Effector memory CD4-positive, alpha-beta T cell (primary cell): Measurements from ENCODE around the gene SHROOM3.

ENCODE experiments used
- DNase-seq, 3 donors: peaks; one replicate each; pipeline ENCODE4 v3.0.0-alpha.2; 2020
- H3K27ac ChIP-seq: 2 replicates; pipeline ENCODE4 v1.7.0; 2013; ENCODE audit warnings: mild to moderate bottlenecking, low read length, moderate library complexity; ENCODE audit not compliant: insufficient read depth, poor library complexity, severe bottlenecking
- H3K27me3 ChIP-seq: replicated peaks from 2 replicates; pipeline ENCODE4 v1.7.0; 2013; ENCODE audit warnings: mild to moderate bottlenecking, low read length; ENCODE audit not compliant: insufficient read depth, control insufficient read depth, poor library complexity, severe bottlenecking
- H3K36me3 ChIP-seq: 2 replicates; pipeline ENCODE4 v1.7.0; 2013; ENCODE audit warnings: mild to moderate bottlenecking, low read length, moderate library complexity; ENCODE audit not compliant: control insufficient read depth, insufficient read depth
- H3K4me1 ChIP-seq: 2 replicates; pipeline ENCODE4 v1.7.0; 2013; ENCODE audit warnings: low read length, mild to moderate bottlenecking; ENCODE audit not compliant: control insufficient read depth, insufficient read depth, poor library complexity, severe bottlenecking
- H3K4me3 ChIP-seq: 2 replicates; pipeline ENCODE4 v1.7.0; 2013; ENCODE audit warnings: low read length, low read depth, mild to moderate bottlenecking; ENCODE audit not compliant: insufficient read depth, poor library complexity, severe bottlenecking
- H3K9me3 ChIP-seq: 2 replicates; pipeline ENCODE4 v1.7.0; 2013; ENCODE audit warnings: mild to moderate bottlenecking, low read length, moderate library complexity; ENCODE audit not compliant: control insufficient read depth

The SHROOM3 gene

DNA sequence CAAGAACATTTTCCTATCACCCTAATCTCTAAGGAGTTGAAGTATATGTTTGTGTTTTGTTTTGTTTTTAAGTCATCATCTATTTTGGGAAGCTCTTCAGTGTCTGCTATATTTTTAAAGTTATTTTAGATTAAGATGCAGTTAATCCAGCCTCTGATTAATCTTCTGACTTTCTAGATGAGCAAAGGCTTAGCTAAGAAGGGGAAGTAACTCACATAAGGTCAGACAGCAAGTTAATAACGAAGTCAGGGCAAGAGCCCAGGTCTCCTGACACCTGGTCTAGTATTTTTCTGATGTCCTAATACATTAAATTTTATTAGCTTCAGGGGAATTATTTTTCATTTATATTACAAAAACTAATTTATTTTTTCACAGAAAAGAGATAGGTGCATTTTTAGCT is 294.4 kb downstream of the SHROOM3 start:
- Histone ChIP-seq H3K36me3 (no peaks in the 10 kb centered on the region), H3K27ac (no peak overlapping the region), H3K4me1 (no peaks in the 10 kb centered on the region), H3K9me3 (no peaks in the 10 kb centered on the region), H3K27me3 (no peaks in the 10 kb centered on the region), H3K4me3 (no peak overlapping the region)
- DNase-seq: no peak

DNA sequence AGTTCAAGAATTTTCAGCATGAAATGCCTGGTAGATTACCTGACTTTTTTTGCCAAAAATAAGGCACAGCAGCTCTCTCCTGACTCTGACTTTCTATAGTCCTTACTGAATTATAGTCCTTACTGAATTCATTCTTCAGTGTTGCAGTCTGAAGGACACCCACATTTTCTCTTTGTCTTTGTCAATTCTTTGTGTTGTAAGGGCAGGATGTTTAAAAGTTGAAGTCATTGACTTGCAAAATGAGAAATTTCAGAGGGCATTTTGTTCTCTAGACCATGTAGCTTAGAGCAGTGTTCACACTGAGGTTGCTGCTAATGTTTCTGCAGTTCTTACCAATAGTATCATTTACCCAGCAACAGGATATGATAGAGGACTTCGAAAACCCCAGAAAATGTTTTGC is 295.0 kb downstream of the SHROOM3 start:
- no peaks in the 10 kb centered on the region for H3K27me3 ChIP-seq
- H3K9me3 ChIP-seq: no peaks in the 10 kb centered on the region
- no peak for DNase-seq
- no peak overlapping the region for H3K27ac ChIP-seq
- H3K4me1 ChIP-seq: no peaks in the 10 kb centered on the region
- H3K36me3 ChIP-seq: no peaks in the 10 kb centered on the region
- no peak overlapping the region for H3K4me3 ChIP-seq

DNA sequence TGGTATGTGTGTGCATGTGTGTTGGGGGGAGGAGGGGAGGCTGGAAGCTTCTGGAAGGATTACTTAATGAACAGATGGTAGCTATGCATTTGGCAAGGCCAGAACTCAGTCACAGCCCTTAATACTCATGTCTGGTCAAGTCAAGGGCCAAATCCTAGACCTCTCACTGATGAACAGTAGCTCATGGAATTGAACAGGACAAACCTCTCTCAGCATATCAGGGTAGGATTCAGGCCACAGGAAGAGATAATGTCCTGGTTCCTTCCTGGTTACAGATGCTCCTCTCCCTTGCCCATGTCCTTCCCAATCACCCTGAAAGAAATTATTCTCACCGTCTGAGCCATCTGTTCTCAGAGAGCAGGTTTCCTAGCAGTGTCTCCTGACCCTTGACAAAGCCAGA is 297.2 kb downstream of the SHROOM3 start:
- H3K4me1 ChIP-seq: no peaks in the 10 kb centered on the region
- H3K27ac ChIP-seq: no peak overlapping the region
- no peaks in the 10 kb centered on the region for H3K27me3 ChIP-seq
- DNase-seq: no peak
- H3K9me3 ChIP-seq: no peaks in the 10 kb centered on the region
- no peak overlapping the region for H3K4me3 ChIP-seq
- H3K36me3 ChIP-seq: no peaks in the 10 kb centered on the region

DNA sequence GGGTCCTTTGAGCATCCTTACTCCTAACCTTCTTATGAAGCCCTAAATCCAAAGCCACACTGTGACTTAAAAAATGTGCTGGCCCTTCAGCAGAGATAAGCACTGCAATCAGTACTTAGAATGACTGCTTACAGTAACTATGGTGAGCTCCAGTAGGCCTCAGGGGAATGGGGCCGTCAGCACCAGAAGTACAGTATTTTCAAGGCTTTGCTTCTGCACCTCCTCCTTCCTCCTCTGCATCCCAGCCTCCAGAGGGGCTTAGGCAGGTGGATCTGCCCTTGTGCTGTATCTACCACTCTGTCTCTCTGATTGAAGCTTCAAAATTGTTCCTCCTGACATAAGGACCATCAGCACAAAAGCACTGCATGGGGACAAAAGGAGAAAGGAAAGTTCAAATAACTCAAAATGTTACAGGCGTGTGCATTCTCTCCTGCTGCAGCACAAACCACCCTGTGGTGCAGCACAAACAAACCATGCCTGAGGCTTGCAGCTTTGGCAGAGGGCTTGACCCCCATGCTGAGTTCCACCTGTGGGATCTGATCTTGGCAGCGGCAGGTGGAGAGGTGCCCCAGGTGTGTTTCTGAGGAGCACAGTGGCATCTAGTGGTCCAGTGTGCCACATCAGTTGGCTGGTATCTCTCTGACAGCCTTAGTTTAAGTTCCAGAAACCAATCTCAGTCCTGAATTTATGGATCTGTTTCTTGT is 298.2 kb downstream of the SHROOM3 start:
- Histone ChIP-seq H3K9me3 (no peaks in the 10 kb centered on the region), H3K4me1 (no peaks in the 10 kb centered on the region), H3K36me3 (no peaks in the 10 kb centered on the region), H3K4me3 (no peak overlapping the region), H3K27me3 (no peaks in the 10 kb centered on the region), H3K27ac (no peak overlapping the region)
- no peak for DNase-seq

DNA sequence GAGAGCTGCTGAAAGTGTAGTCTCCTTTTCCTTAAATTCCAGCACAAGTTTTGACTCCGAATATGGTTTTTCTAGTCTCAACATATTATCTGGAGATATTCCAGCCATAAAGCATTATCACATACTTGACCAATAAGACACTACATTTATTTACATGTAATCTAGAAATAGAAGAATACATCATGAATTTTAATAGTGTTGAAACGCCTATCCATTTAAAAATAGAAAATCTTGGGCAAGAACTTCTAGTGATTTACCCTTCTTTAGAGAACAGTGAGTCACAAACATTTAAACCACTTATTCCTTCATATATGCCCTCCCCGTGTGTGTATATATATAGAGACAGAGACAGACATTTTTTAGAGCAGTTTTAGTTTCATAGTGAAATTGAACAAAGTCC is 301.4 kb downstream of the SHROOM3 start:
- H3K4me3 ChIP-seq: no peak overlapping the region
- H3K27me3 ChIP-seq: no peaks in the 10 kb centered on the region
- no peaks in the 10 kb centered on the region for H3K9me3 ChIP-seq
- H3K36me3 ChIP-seq: no peaks in the 10 kb centered on the region
- H3K27ac ChIP-seq: no peak overlapping the region
- no peaks in the 10 kb centered on the region for H3K4me1 ChIP-seq
- no peak for DNase-seq

DNA sequence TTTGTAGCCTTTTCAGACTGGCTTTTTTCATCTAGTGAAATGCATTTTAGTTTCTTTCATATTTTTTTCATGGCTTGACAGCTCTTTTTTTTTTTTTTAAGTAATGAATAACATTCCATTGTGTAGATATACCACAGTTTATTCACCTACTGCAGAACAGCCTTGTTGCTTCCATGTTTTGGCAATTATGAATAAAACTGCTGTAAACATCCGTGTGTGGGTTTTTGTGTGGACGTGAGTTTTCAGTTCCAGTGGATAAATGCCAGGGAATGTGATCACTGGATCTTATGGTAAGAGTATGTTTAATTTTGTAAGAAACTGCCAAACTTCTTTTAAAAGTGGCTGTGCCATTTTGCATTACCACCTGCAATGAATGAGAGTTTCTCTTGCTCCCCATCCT is 302.2 kb downstream of the SHROOM3 start:
- no peak overlapping the region for H3K4me3 ChIP-seq
- no peaks in the 10 kb centered on the region for H3K4me1 ChIP-seq
- no peak for DNase-seq
- H3K36me3 ChIP-seq: no peaks in the 10 kb centered on the region
- no peak overlapping the region for H3K27ac ChIP-seq
- H3K27me3 ChIP-seq: no peaks in the 10 kb centered on the region
- no peaks in the 10 kb centered on the region for H3K9me3 ChIP-seq

DNA sequence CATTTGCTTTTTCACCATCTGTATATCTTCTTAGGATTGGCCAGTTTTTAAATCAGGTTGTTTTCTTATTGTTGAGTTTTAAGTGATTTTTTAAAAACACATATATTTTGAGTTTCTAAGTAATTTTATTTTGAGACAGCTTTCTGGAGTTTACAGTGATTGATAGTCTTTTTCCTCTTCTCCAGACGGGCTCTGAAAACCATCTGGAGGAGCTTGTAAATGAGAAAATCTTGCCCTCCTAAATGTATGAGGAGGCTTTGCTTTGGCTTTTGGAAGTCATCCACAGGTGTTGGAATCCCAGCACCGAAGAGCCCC is 302.7 kb downstream of the SHROOM3 start:
- no peak overlapping the region for H3K4me3 ChIP-seq
- no peaks in the 10 kb centered on the region for H3K4me1 ChIP-seq
- H3K27ac ChIP-seq: no peak overlapping the region
- H3K27me3 ChIP-seq: no peaks in the 10 kb centered on the region
- H3K9me3 ChIP-seq: no peaks in the 10 kb centered on the region
- H3K36me3 ChIP-seq: no peaks in the 10 kb centered on the region
- DNase-seq: no peak

DNA sequence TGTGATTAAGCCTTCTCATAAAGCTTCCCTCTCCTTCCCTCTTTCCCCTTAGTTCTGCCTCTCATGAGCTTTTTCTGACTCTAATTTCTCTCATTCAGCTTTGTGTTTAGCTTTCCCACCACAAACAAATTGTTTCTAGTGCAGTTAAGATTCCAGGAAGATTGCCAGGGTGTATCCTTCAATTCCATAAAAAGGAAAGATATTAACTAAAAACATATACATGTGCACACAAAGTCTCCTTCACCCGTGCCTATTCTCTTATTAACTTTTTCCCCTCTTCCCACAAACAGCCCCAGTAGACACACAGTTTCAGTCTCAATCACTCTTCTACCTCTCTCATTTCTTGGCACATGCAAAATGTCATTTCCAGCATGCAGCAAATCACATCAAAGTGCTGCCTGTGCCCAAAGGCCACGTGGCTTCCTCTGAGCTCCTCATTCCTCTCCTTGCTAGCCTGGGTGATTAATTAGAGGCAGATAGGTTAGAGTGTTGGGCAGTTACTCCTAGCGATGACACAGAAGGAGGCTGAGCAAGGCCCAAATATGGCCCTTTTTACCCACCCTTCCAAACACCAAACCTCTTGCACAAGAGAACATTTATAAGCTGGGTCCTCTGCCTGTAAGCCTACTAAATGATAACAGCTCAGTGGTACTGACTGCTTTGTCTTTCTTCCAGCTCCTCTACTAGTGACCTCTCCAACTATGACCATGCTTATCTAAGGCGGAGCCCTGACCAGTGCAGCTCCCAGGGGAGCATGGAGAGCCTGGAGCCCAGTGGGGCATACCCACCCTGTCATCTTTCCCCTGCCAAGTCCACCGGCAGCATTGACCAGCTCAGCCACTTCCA is 303.3 kb downstream of the SHROOM3 start:
- Histone ChIP-seq H3K27ac (no peak overlapping the region), H3K36me3 (no peaks in the 10 kb centered on the region), H3K4me3 (no peak overlapping the region), H3K27me3 (no peaks in the 10 kb centered on the region), H3K4me1 (no peaks in the 10 kb centered on the region), H3K9me3 (no peaks in the 10 kb centered on the region)
- DNase-seq: no peak

DNA sequence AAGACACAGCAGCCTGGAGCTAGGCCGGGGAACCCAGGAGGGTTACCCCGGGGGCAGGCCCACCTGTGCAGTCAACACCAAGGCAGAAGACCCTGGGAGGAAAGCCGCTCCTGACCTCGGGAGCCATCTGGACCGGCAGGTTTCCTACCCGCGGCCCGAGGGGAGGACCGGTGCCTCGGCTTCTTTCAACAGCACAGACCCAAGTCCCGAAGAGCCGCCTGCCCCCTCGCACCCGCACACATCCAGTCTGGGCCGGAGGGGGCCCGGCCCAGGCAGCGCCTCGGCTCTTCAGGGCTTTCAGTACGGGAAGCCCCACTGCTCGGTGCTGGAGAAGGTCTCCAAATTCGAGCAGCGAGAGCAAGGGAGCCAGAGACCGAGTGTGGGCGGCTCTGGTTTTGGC is 305.2 kb downstream of the SHROOM3 start:
- no peaks in the 10 kb centered on the region for H3K4me1 ChIP-seq
- no peaks in the 10 kb centered on the region for H3K36me3 ChIP-seq
- H3K27ac ChIP-seq: no peak overlapping the region
- no peak for DNase-seq
- H3K9me3 ChIP-seq: no peaks in the 10 kb centered on the region
- H3K27me3 ChIP-seq: no peaks in the 10 kb centered on the region
- H3K4me3 ChIP-seq: no peak overlapping the region

DNA sequence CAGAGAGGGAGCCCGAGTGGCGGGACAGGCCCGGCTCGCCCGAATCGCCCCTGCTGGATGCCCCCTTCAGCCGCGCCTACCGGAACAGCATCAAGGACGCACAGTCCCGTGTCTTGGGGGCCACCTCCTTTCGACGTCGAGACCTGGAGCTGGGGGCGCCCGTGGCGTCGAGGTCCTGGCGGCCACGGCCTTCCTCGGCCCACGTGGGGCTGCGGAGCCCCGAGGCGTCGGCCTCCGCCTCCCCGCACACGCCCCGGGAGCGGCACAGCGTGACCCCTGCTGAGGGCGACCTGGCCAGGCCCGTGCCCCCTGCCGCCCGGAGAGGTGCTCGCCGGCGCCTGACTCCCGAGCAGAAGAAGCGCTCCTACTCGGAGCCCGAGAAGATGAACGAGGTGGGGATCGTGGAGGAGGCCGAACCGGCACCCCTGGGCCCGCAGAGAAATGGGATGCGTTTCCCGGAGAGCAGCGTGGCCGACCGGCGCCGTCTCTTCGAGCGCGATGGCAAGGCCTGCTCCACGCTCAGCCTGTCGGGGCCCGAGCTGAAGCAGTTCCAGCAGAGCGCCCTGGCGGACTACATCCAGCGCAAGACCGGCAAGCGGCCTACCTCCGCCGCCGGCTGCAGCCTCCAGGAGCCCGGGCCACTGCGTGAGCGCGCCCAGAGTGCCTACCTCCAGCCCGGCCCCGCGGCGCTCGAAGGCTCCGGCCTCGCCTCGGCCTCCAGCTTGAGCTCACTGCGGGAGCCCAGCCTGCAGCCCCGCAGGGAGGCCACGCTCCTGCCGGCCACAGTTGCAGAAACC is 306.0 kb downstream of the SHROOM3 start:
- DNase-seq: no peak
- Histone ChIP-seq H3K4me1 (no peaks in the 10 kb centered on the region), H3K4me3 (no peak overlapping the region)

More for the DNA sequence above, 306.0 kb downstream of the SHROOM3 start:
- no peaks in the 10 kb centered on the region for H3K36me3 ChIP-seq
- H3K27me3 ChIP-seq: no peaks in the 10 kb centered on the region
- H3K27ac ChIP-seq: no peak overlapping the region
- H3K9me3 ChIP-seq: no peaks in the 10 kb centered on the region
